ENCODE measurements around the gene PRDM16. TPM values are rescaled to one million over a fixed set of nuclear protein-coding genes. Genes with fewer than 3 reads are reported as not detected.
A peak's percentile ranks its signal among the peaks of the same experiment; 100 is the strongest.

Gene PRDM16
- under 1 TPM; 0.18 to 0.21 TPM for total RNA-seq

GRCh38 chr1:3068564-3069431 lies at the start of gene PRDM16:
Gene PRDM16, plus strand, starts transcription at chr1:3069203. Its CDS starts 57 bp downstream, at chr1:3069260.
- POLR2A ChIA-PET, result no interaction called here
- Mint-ChIP-seq H3K4me3 (peak within 1 kb of the TSS; percentile 72), H3K9me3 (ENCODE audit: insufficient read depth) (no peaks in the 10 kb centered on the region), H3K36me3 (ENCODE audit: low read depth) (no peaks in the 10 kb centered on the region), H3K27me3 (ENCODE audit: low read depth) (peaks cover 22% of the 10 kb centered on the region), H3K27ac (no peak within 1 kb of the TSS), H3K4me1 (ENCODE audit: low read depth) (peaks cover 3% of the 10 kb centered on the region)
- DNase-seq, result peak; percentile 40
- CTCF ChIA-PET, result no interaction called here
- ATAC-seq, result no peak

DNA sequence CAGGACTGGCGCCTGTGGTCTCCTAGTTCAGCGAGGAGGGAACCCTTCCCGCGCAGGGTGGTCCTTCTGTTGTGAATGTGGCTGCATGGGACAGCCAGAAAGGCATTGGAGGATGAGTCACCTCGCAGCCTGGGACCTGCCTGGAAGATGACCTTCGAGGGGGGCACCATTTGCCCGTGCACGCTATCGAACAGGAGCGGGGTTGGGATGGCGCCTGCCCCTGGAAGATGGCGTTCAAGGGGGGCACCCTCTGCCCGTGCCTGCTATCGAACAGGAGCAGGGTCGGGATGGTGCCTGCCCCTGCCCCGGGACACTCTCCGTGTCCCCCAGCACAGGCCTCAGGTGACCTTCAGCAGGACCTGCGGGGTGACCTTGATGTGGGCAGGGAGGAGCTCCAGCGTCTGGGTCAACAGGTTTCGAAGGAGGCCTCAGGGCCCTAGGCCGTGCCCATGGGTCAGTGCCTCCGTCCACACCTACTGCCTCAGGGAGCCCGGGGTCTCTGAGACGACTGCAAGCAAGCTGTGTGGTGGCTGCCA lies 49.4 kb upstream of the PRDM16 start:
- Mint-ChIP-seq H3K4me3 (no peak overlapping the region), H3K36me3 (ENCODE audit: low read depth) (no peaks in the 10 kb centered on the region), H3K4me1 (ENCODE audit: low read depth) (no peaks in the 10 kb centered on the region), H3K27ac (no peak overlapping the region), H3K9me3 (ENCODE audit: insufficient read depth) (no peaks in the 10 kb centered on the region), H3K27me3 (ENCODE audit: low read depth) (no peaks in the 10 kb centered on the region)
- ChIA-PET POLR2A (no interaction called here), CTCF (no interaction called here)
- ATAC-seq, result no peak
- DNase-seq, result no peak

DNA sequence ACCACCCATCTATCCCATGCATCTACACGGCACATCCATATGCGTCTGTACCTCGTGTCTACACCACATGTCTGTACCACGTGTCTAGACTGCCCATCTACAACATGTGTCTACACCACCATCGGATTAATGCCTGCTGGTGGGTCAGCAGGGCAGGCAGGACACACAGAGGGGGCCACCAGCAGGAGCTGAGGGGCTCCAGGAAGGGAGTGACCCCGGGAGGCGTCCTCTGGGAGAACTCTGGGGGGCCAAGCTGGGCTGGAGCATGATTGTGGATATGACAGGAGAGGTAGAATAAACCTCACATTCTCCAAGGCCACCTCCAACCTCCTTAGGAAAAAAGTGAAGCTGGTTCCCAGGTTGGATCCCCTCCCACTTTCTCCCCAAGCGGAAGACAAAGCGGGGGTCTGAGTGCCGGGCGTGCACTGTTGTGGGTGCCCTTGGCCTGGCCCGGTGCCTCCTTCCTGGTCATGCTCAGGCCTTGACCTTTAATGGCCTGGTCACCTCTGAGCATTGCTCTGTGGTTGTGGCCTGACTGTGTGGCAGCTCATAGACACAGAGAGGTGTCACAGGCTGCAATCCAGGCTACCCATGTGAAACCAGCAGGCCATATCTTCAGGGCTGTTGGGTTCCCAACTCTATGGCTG lies 48.6 kb upstream of the PRDM16 start:
- ChIA-PET CTCF (no interaction called here), POLR2A (no interaction called here)
- no peaks in the 10 kb centered on the region for H3K4me1 Mint-ChIP-seq (ENCODE audit: low read depth)
- DNase-seq, result no peak
- H3K27ac Mint-ChIP-seq, result no peak overlapping the region
- no peak for ATAC-seq
- no peaks in the 10 kb centered on the region for H3K36me3 Mint-ChIP-seq (ENCODE audit: low read depth)
- H3K9me3 Mint-ChIP-seq (ENCODE audit: insufficient read depth), result no peaks in the 10 kb centered on the region
- H3K27me3 Mint-ChIP-seq (ENCODE audit: low read depth), result no peaks in the 10 kb centered on the region
- H3K4me3 Mint-ChIP-seq, result no peak overlapping the region

- ATAC-seq (no peak), DNase-seq (no peak)
- no peak within 1 kb of the TSS for H3K27ac Mint-ChIP-seq
- H3K36me3 Mint-ChIP-seq (ENCODE audit: low read depth), result no peaks in the 10 kb centered on the region
- H3K4me3 Mint-ChIP-seq, result no peak within 1 kb of the TSS
- ChIA-PET POLR2A (no interaction called here), CTCF (no interaction called here)
- H3K9me3 Mint-ChIP-seq (ENCODE audit: insufficient read depth), result no peaks in the 10 kb centered on the region
- no peaks in the 10 kb centered on the region for H3K27me3 Mint-ChIP-seq (ENCODE audit: low read depth)
- no peaks in the 10 kb centered on the region for H3K4me1 Mint-ChIP-seq (ENCODE audit: low read depth)
Measured at GRCh38 chr1:3021233-3021671, 47.8 kb upstream of the PRDM16 start, which contains the start of gene ACTRT2. Gene ACTRT2, plus strand, starts transcription at chr1:3021467. Its CDS starts 220 bp downstream, at chr1:3021687.

DNA sequence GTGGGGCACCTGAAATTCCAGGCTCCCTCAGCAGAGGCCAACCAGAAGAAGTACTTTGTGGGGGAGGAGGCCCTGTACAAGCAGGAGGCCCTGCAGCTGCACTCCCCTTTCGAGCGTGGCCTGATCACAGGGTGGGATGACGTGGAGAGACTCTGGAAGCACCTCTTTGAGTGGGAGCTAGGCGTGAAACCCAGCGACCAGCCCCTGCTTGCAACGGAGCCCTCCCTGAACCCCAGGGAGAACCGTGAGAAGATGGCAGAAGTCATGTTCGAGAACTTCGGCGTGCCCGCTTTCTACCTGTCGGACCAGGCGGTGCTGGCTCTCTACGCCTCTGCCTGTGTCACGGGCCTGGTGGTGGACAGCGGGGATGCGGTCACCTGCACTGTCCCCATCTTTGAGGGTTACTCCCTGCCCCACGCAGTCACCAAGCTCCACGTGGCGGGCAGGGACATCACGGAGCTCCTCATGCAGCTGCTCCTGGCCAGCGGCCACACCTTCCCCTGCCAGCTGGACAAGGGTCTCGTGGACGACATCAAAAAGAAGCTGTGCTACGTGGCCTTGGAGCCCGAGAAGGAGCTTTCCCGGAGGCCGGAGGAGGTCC lies 47.1 kb upstream of the PRDM16 start:
- ChIA-PET POLR2A (no interaction called here), CTCF (no interaction called here)
- Mint-ChIP-seq H3K36me3 (ENCODE audit: low read depth) (no peaks in the 10 kb centered on the region), H3K27ac (no peak overlapping the region), H3K9me3 (ENCODE audit: insufficient read depth) (no peaks in the 10 kb centered on the region), H3K4me1 (ENCODE audit: low read depth) (no peaks in the 10 kb centered on the region), H3K4me3 (no peak overlapping the region), H3K27me3 (ENCODE audit: low read depth) (no peaks in the 10 kb centered on the region)
- DNase-seq (no peak), ATAC-seq (no peak)

- no peak for DNase-seq
- ATAC-seq, result no peak
- ChIA-PET POLR2A (no interaction called here), CTCF (no interaction called here)
- Mint-ChIP-seq H3K27ac (no peak overlapping the region), H3K4me1 (ENCODE audit: low read depth) (no peaks in the 10 kb centered on the region), H3K36me3 (ENCODE audit: low read depth) (no peaks in the 10 kb centered on the region), H3K9me3 (ENCODE audit: insufficient read depth) (no peaks in the 10 kb centered on the region), H3K27me3 (ENCODE audit: low read depth) (no peaks in the 10 kb centered on the region), H3K4me3 (no peak overlapping the region)
Measured at GRCh38 chr1:3022511-3022973, 46.5 kb upstream of the PRDM16 start.

GRCh38 chr1:3022976-3023375 lies 46.0 kb upstream of the PRDM16 start:
- POLR2A ChIA-PET, result no interaction called here
- ATAC-seq (no peak), DNase-seq (no peak)
- Mint-ChIP-seq H3K36me3 (ENCODE audit: low read depth) (no peaks in the 10 kb centered on the region), H3K4me3 (no peak overlapping the region), H3K27ac (no peak overlapping the region), H3K9me3 (ENCODE audit: insufficient read depth) (no peaks in the 10 kb centered on the region), H3K4me1 (ENCODE audit: low read depth) (no peaks in the 10 kb centered on the region), H3K27me3 (ENCODE audit: low read depth) (no peaks in the 10 kb centered on the region)
- CTCF ChIA-PET, result no interaction called here

DNA sequence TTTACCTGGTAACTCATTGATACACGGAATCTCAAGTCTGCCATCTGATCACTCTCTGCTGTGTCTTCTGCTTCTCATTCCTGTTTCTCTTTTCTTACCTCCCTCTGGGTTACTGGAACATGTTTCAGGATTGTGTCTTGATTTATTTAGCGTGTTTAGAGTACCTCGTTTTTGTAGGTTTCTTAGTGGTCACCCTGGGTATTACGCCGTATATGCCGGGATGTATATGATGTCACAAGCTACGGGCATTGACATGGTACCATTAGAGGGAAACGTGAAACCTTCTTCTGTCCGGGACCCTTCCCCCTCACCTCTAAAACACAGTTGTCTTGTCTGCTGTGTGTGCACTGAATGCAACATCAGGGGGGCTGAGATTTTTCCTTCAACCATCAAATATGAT lies 45.0 kb upstream of the PRDM16 start:
- Mint-ChIP-seq H3K27ac (no peak overlapping the region), H3K36me3 (ENCODE audit: low read depth) (no peaks in the 10 kb centered on the region), H3K27me3 (ENCODE audit: low read depth) (no peaks in the 10 kb centered on the region), H3K4me3 (no peak overlapping the region), H3K4me1 (ENCODE audit: low read depth) (no peaks in the 10 kb centered on the region), H3K9me3 (ENCODE audit: insufficient read depth) (no peaks in the 10 kb centered on the region)
- ChIA-PET CTCF (interaction anchor here (0.9 kb wide), 1 partner anchor 11 kb away, joined by 3 read pairs; no protein-coding TSS in a partner anchor), POLR2A (no interaction called here)
- DNase-seq, result no peak
- no peak for ATAC-seq

DNA sequence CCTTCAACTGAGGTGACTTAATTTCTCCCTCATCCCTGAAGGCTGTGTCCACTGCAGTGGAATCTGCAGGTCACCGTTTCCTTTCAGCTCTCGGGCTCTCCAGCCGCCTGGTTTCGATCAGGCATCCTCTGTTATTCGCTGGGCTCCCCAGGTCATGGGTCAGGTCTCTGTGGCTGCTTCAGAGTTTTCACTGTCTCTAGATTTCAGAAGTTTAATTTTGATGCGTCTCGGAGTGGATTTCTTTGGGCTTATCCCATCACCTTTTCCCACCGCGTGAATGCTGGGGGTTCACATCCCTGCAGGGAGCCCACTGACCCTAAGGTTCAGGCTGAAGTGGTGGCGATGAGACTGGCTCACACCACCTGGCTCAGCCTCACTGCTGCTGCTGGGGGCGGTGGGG lies 44.4 kb upstream of the PRDM16 start:
- Mint-ChIP-seq H3K4me3 (no peak overlapping the region), H3K4me1 (ENCODE audit: low read depth) (no peaks in the 10 kb centered on the region), H3K9me3 (ENCODE audit: insufficient read depth) (no peaks in the 10 kb centered on the region), H3K36me3 (ENCODE audit: low read depth) (no peaks in the 10 kb centered on the region), H3K27me3 (ENCODE audit: low read depth) (no peaks in the 10 kb centered on the region), H3K27ac (no peak overlapping the region)
- ATAC-seq (no peak), DNase-seq (no peak)
- CTCF ChIA-PET, result interaction anchor here (0.9 kb wide), 1 partner anchor 11 kb away, joined by 3 read pairs; no protein-coding TSS in a partner anchor
- POLR2A ChIA-PET, result no interaction called here

DNA sequence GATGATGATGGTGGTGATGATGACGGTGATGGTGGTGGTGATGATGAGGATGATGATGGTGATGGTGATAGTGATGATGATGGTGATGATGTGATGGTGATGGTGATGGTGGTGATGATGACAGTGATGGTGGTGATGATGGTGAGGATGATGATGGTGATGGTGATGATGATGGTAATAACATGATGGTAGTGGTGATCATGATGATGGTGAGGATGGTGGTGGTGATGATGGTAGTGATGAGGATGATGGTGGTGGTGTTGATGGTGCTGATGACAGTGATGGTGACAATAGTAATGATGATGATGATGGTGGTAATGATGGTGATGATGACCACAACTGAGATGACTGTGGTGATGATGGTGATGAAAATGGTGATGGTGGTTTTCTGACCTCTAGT lies 42.9 kb upstream of the PRDM16 start:
- POLR2A ChIA-PET, result no interaction called here
- CTCF ChIA-PET, result no interaction called here
- ATAC-seq, result no peak

GRCh38 chr1:3026581-3027391 lies 42.2 kb upstream of the PRDM16 start:
- no peaks in the 10 kb centered on the region for H3K27me3 Mint-ChIP-seq (ENCODE audit: low read depth)
- ATAC-seq (no peak), DNase-seq (no peak)
- no peaks in the 10 kb centered on the region for H3K36me3 Mint-ChIP-seq (ENCODE audit: low read depth)
- H3K27ac Mint-ChIP-seq, result no peak overlapping the region
- H3K4me3 Mint-ChIP-seq, result no peak overlapping the region
- no peaks in the 10 kb centered on the region for H3K9me3 Mint-ChIP-seq (ENCODE audit: insufficient read depth)
- ChIA-PET CTCF (no interaction called here), POLR2A (no interaction called here)
- no peaks in the 10 kb centered on the region for H3K4me1 Mint-ChIP-seq (ENCODE audit: low read depth)

More for the DNA sequence above, 42.9 kb upstream of the PRDM16 start:
- H3K27ac Mint-ChIP-seq, result no peak overlapping the region
- H3K4me3 Mint-ChIP-seq, result no peak overlapping the region
- H3K36me3 Mint-ChIP-seq (ENCODE audit: low read depth), result no peaks in the 10 kb centered on the region
- no peaks in the 10 kb centered on the region for H3K4me1 Mint-ChIP-seq (ENCODE audit: low read depth)
- no peak for DNase-seq
- no peaks in the 10 kb centered on the region for H3K9me3 Mint-ChIP-seq (ENCODE audit: insufficient read depth)
- no peaks in the 10 kb centered on the region for H3K27me3 Mint-ChIP-seq (ENCODE audit: low read depth)

Measured in activated CD8-positive, alpha-beta T cell treated with anti-CD3 and anti-CD28 coated beads, Interleukin-2, amount 10 ng/mL, durations not matched to agents 7 days and 5 days (primary cell).